Superior temporal gyrus (tissue), 1 donor: ENCODE measurements around the gene WRNIP1.
A peak's percentile ranks its signal among the peaks of the same experiment; 100 is the strongest.

Source experiments
- DNase-seq: peaks from one replicate; pipeline ENCODE4 v3.0.0-alpha.2; 2016; ENCODE audit errors: extremely low spot score

The WRNIP1 gene

GRCh38 chr6:2806644-2807043 lies 41.5 kb downstream of the WRNIP1 start:
- DNase-seq: no peak

- DNase-seq: peak; percentile 71
Measured at GRCh38 chr6:2807342-2808090, 42.3 kb downstream of the WRNIP1 start.

- DNase-seq: peak; percentile 70
Measured at GRCh38 chr6:2809015-2809414, 43.8 kb downstream of the WRNIP1 start.

DNA sequence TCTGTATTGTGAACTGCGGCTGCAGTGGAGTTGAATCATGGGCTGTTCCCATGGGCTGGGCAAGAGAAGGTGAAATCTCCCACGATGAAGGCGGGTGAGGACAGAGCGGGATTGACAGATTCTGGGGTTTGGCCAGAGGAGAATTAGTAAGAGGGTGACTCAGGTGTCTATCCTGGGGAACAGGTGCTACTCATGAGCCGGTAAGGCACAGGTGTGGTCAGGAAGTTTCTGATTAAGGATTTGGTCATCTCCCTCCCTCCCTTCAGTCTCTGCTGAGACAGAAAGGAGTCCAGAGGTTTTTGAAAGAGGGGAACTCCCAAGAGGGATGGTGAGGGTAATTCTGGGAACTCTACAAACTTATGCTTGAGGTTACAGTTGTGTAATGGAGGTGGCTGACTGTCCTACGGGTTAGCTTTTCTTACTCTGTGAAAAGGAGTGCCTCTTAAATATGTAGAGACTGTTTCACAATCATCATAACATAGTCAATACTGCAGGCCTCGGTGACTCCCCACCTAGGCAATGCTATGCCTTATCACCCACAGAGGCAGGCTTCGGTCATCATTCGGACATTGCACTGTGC lies 45.0 kb downstream of the WRNIP1 start:
- no peak for DNase-seq

GRCh38 chr6:2812695-2813094 lies 47.5 kb downstream of the WRNIP1 start:
- DNase-seq: no peak

DNA sequence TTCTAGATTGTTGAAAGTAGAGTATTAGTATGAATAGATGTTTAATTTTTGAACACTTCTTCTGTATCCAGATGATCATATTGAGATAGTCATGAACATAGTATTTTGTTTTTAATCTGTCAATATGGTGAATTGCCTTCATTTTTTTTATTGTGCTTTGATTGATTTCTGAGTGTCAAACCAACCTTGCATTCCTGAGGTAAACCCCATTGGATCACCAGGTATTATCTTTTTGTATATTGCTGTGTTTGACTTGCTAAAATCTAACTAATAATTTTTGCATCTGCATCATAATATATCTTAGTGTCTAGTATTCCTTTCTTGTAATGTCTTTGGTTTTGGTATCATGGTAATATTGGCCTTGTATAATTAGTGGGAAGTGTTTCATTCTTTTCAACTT lies 51.0 kb downstream of the WRNIP1 start:
- no peak for DNase-seq

GRCh38 chr6:2817903-2818443 lies 52.8 kb downstream of the WRNIP1 start:
- peak; percentile 67 for DNase-seq

DNA sequence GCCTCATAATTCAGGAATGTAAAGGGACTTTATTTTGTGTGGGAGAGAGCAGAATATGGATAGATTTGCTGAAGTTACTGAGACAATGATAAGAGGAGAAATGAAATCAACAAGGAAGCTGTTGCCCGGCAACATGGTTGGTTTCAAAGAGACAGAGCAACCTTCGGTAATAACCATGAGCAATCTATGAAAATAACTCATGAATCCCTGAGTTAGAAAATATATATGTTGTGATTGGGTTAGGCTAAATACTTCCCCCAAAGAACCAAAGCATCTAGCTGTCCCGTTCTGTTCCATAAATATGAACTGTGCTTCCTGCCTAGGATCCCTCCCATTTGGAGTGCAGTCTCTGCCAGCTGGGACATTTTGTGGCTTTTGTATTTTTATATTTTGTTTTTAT lies 53.4 kb downstream of the WRNIP1 start:
- DNase-seq: peak; percentile 63

DNA sequence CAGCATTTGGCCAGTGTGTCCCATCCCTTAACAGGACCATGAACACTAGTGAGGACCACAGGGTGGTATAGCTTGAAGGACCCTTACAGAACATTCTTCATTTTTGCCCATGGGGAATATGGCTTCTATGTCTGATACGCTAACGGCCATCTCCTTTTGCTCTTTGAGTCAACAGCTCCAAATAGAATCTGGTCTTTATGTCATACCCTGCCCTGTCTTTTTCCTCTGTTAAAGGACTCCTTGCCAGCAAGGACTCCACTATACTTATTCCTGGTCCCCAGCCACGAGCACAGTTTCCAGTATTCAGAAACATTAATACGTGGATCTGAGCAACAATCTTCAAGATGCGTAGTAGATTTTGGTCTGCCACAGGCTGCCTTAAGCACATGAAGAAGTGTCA lies 53.9 kb downstream of the WRNIP1 start:
- DNase-seq: no peak

DNA sequence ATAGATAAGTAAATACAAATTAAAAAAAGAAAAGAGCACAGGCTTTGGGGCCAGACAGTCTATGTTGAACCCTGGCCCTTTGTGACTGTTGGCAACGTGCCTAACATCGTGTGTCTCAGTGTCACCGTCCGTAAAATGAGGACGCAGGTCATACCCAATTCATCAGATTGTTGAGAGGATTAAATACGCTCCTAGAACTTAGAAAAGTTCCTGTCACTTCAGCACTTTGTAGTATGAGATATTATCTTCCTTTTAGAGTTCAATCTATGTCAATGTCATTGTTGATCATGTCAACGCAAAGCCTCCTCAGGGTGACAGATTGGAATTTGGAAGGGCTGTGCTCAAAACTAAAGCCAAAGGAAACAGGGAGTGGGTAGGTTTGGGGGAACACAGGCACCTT lies 54.8 kb downstream of the WRNIP1 start:
- no peak for DNase-seq

DNA sequence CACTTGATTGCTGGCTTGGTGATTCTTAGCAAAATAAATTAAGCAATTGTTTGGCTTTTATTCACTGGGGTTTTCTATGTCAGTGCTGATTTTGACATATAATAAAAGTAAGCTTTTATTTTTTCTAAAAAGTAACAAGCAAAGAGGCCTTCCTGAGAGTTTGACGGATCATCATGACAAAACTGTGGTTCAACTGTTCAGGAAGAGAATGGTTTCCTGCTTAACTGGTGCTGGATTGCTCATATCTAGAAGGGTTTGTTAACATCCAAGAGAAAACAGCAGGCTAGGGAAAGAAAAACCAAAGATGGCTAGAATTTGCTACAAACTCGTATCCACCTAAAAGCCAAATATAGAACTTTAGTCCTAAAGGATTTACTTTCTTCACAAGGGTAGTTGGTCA lies 55.2 kb downstream of the WRNIP1 start:
- DNase-seq: no peak

- no peak for DNase-seq
Measured at GRCh38 chr6:2821554-2821953, 56.4 kb downstream of the WRNIP1 start.

DNA sequence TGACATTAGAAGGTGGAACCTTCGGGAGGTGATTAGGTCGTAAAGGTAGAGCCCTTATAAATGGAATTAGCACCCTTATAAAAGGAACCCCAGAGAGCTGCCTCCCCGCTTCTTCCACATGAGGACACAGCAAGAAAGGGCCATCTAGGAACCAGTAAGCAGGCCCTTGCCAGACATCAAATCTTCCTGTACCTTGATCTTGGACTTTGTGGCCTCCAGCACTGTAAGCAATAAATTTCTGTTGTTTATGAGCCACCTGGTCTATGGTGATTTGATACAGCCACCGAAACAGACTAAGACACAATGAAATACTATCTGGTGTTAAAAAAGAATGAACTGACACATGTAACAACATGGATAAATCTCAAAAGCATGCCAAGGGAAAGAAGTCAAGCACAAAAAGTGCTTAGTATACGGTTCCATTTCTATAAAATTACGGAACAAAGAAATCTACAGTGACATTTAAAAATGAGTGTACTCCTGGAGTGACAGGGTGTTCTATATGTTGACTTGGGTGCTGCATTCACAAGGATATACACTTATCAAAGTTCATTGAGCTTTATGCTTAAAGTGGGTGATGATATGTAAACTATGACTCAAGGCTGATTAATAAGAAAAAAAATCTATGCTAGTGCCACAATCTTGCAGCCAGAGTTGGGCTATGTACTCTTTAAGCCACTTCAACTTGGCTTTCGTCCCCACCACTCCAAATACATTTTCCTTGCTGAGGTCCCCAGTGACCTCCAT lies 58.1 kb downstream of the WRNIP1 start:
- no peak for DNase-seq

GRCh38 chr6:2826131-2826530 lies 60.9 kb downstream of the WRNIP1 start:
- no peak for DNase-seq

- DNase-seq: no peak
Measured at GRCh38 chr6:2827142-2827541, 61.9 kb downstream of the WRNIP1 start.

GRCh38 chr6:2828629-2829028 lies 63.4 kb downstream of the WRNIP1 start:
- DNase-seq: no peak

GRCh38 chr6:2829253-2829652 lies 64.1 kb downstream of the WRNIP1 start:
- DNase-seq: no peak

DNA sequence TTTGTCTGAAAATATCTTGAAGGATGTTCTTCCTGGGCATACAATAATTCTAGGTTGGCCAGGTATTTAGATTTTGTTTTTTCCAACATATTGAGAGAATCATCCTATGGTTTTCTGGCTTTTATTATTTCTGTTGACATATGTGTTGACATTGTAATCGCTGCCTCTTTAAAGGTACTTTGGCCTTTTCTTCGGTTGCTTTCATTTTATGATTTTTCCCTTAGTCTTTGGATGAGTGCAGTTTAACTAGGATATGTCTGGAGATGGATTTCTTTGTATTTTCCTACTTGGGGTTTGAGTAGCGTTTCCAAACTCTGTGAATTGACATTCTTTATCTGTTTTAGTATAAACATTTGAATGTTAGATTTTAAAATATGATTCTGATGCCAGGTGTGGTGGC lies 65.0 kb downstream of the WRNIP1 start:
- DNase-seq: no peak

GRCh38 chr6:2831392-2831791 lies 66.2 kb downstream of the WRNIP1 start:
- no peak for DNase-seq

- DNase-seq: no peak
Measured at GRCh38 chr6:2834262-2834661, 69.1 kb downstream of the WRNIP1 start.
